OCI-LY1 (cell line): ENCODE measurements around the gene KCNMB2.

Experiments used
- H2AFZ ChIP-seq: fragments of 200-600 bp; sonication (generic), shearing (Covaris generic); 2 replicates; pipeline ENCODE4 v1.6.0; 2014; ENCODE audit warnings: antibody characterized with exemption, mild to moderate bottlenecking, low read length
- H3F3A ChIP-seq: fragments of 200-600 bp; sonication (generic), shearing (Covaris generic); 2 replicates; pipeline ENCODE4 v1.6.0; 2014; ENCODE audit warnings: mild to moderate bottlenecking, antibody characterized with exemption, low read length, moderate library complexity; ENCODE audit not compliant: insufficient read depth
- H3K27ac ChIP-seq: fragments of 200-600 bp; sonication (generic); 2 replicates; pipeline ENCODE4 v1.5.1; 2014; ENCODE audit warnings: low read length, mixed run types, mild to moderate bottlenecking, low read depth; ENCODE audit not compliant: poor library complexity, severe bottlenecking
- H3K27me3 ChIP-seq: fragments of 200-600 bp; sonication (generic); 2 replicates; pipeline ENCODE4 v1.6.0; 2014; ENCODE audit warnings: antibody characterized with exemption, mild to moderate bottlenecking, low read length, moderate library complexity; ENCODE audit not compliant: insufficient read depth
- H3K36me3 ChIP-seq: fragments of 200-600 bp; sonication (generic); 2 replicates; pipeline ENCODE4 v1.6.1; 2014; ENCODE audit warnings: mild to moderate bottlenecking, antibody characterized with exemption, low read length, moderate library complexity, mixed read lengths; ENCODE audit not compliant: insufficient read depth
- H3K4me1 ChIP-seq: fragments of 200-600 bp; sonication (generic); 2 replicates; pipeline ENCODE4 v1.5.1; 2014; ENCODE audit warnings: mild to moderate bottlenecking, low read length, moderate library complexity; ENCODE audit not compliant: insufficient read depth, severe bottlenecking
- H3K4me2 ChIP-seq: fragments of 200-600 bp; sonication (generic), shearing (Covaris generic); 2 replicates; pipeline ENCODE4 v1.6.1; 2014; ENCODE audit warnings: low read length
- H3K4me3 ChIP-seq: fragments of 200-600 bp; sonication (generic); 2 replicates; pipeline ENCODE4 v1.5.1; 2014; ENCODE audit warnings: low read length, low read depth, mild to moderate bottlenecking, mixed read lengths; ENCODE audit not compliant: poor library complexity, severe bottlenecking
- H3K79me2 ChIP-seq: fragments of 200-600 bp; shearing (Covaris generic); 2 replicates; pipeline ENCODE4 v1.6.1; 2016; ENCODE audit warnings: mixed run types, low read length, mixed read lengths; ENCODE audit not compliant: insufficient read depth
- H3K9ac ChIP-seq: fragments of 200-600 bp; sonication (generic), shearing (Covaris generic); 2 replicates; pipeline ENCODE4 v1.6.1; 2014; ENCODE audit warnings: mild to moderate bottlenecking, low read length, mixed read lengths
- H3K9me2 ChIP-seq: fragments of 200-600 bp; sonication (generic), shearing (Covaris generic); 2 replicates; pipeline ENCODE4 v1.6.1; 2014; ENCODE audit warnings: low read depth, mild to moderate bottlenecking, low read length, mixed read lengths
- H3K9me3 ChIP-seq: fragments of 200-600 bp; shearing (Covaris generic); 2 replicates; pipeline ENCODE4 v1.6.1; 2014; ENCODE audit warnings: low read length, mixed read lengths
- H4K20me1 ChIP-seq: fragments of 200-600 bp; sonication (generic), shearing (Covaris generic); 2 replicates; pipeline ENCODE4 v1.6.0; 2016; ENCODE audit warnings: mild to moderate bottlenecking, low read length; ENCODE audit not compliant: insufficient read depth
- CTCF ChIP-seq: fragments of 200-600 bp; sonication (generic), shearing (Covaris generic); IDR thresholded peaks from 2 replicates; pipeline ENCODE4 v1.5.1; 2017; ENCODE audit warnings: mild to moderate bottlenecking, antibody characterized with exemption, low read length, moderate library complexity, mixed read lengths
- EZH2 ChIP-seq: fragments of 200-600 bp; sonication (generic), shearing (Covaris generic); IDR thresholded peaks from 2 replicates; pipeline ENCODE4 v1.8.0; 2017; ENCODE audit warnings: borderline replicate concordance, mixed run types, mild to moderate bottlenecking, antibody characterized with exemption, low read length, moderate library complexity, mixed read lengths

Gene KCNMB2

DNA sequence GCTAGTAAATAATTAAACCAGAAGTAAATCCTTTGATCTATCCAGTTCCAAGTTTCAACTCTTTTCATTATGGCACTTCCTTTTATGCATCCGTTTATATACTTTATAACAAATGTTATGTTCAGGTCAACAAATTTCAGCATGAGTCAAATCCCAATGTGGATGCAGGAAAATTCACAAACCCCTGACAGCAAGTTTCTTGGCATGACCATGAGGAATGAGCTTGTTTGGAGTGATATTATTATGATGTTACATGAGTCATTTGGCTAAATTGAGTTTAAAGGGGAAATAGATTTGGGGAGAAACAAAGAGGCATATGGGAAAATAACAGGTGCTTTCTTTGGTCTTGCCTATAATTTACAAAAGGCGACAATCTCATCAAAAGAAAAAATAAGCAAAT is 32.1 kb upstream of the KCNMB2 start:
- Histone ChIP-seq H4K20me1 (no peaks in the 10 kb centered on the region), H2AFZ (no peak overlapping the region), H3K4me2 (no peak overlapping the region), H3K79me2 (no peaks in the 10 kb centered on the region), H3F3A (no peaks in the 10 kb centered on the region), H3K27ac (no peak overlapping the region), H3K36me3 (no peaks in the 10 kb centered on the region), H3K9me3 (no peaks in the 10 kb centered on the region), H3K9ac (no peak overlapping the region), H3K9me2 (no peaks in the 10 kb centered on the region), H3K4me3 (no peak overlapping the region), H3K4me1 (no peaks in the 10 kb centered on the region), H3K27me3 (no peaks in the 10 kb centered on the region)
- TF ChIP-seq EZH2 (no peak), CTCF (no peak)

GRCh38 chr3:178505832-178506231 is 30.4 kb upstream of the KCNMB2 start:
- Histone ChIP-seq H3K4me2 (no peak overlapping the region), H3K79me2 (no peaks in the 10 kb centered on the region), H2AFZ (no peak overlapping the region), H3K9me2 (no peaks in the 10 kb centered on the region), H3F3A (no peaks in the 10 kb centered on the region), H3K9me3 (no peaks in the 10 kb centered on the region), H3K27ac (no peak overlapping the region), H3K9ac (no peak overlapping the region), H3K4me3 (no peak overlapping the region), H3K4me1 (no peaks in the 10 kb centered on the region), H3K36me3 (no peaks in the 10 kb centered on the region), H3K27me3 (no peaks in the 10 kb centered on the region), H4K20me1 (no peaks in the 10 kb centered on the region)
- no peak for TF ChIP-seq CTCF
- TF ChIP-seq EZH2 = no peak

GRCh38 chr3:178507507-178508442 is 28.5 kb upstream of the KCNMB2 start:
- Histone ChIP-seq H3K27ac (no peak overlapping the region), H4K20me1 (no peaks in the 10 kb centered on the region), H3K27me3 (no peaks in the 10 kb centered on the region), H3K9ac (no peak overlapping the region), H3K36me3 (no peaks in the 10 kb centered on the region), H3K4me1 (peaks cover 3% of the 10 kb centered on the region), H3F3A (no peaks in the 10 kb centered on the region), H3K9me2 (no peaks in the 10 kb centered on the region), H2AFZ (no peak overlapping the region), H3K9me3 (no peaks in the 10 kb centered on the region), H3K79me2 (no peaks in the 10 kb centered on the region), H3K4me2 (no peak overlapping the region), H3K4me3 (no peak overlapping the region)
- TF ChIP-seq CTCF (no peak), EZH2 (no peak)
